Measurements from ENCODE around the gene FOXQ1. TPM values are rescaled to one million over a fixed set of nuclear protein-coding genes. Genes with fewer than 3 reads are reported as not detected.

Gene FOXQ1
- total RNA-seq, 1 experiment from 2014 or later: 11.7 TPM

DNA sequence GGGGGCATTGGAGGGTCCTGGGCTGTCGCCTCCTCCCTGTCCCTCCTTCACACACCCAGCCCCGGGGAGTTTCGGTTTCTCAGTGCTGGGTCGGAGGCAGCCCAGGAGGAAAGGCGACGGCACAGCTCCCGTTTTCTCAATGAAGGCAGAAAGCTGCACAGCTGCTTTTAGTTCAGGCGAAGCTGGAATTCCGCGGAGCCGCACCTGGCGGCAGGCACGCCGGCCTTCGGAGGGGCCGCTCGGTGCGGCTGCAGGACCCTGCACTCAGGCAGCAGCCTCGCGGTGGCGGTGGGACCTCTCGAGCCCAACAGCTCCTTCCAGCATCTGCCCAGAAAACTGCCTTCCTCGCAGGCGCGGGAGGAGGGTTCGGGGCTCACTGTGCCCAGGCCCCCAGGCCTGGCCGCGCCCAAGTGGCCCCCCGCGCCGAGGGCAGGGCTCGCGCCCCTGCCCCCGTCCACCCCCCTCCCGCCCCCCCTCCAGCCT is 4.6 kb downstream of the FOXQ1 start:
- peak overlapping the region; percentile 52 to 58 for H3K4me3 ChIP-seq (ENCODE audit: low read depth in 2 of 2, low read length in 2 of 2)
- ChIA-PET CTCF (interaction anchor here (1.1 kb wide), 1 partner anchor 20 kb away, joined by 3 read pairs; no protein-coding TSS in a partner anchor), POLR2A (interaction anchor here (0.6 kb wide), 1 partner anchor 481 kb away, joined by 3 read pairs; no protein-coding TSS in a partner anchor)
- peaks cover 24% of the 10 kb centered on the region for H3K4me1 ChIP-seq (ENCODE audit: control insufficient read depth, insufficient read depth, low read length)
- TF ChIP-seq, protein P1, sequence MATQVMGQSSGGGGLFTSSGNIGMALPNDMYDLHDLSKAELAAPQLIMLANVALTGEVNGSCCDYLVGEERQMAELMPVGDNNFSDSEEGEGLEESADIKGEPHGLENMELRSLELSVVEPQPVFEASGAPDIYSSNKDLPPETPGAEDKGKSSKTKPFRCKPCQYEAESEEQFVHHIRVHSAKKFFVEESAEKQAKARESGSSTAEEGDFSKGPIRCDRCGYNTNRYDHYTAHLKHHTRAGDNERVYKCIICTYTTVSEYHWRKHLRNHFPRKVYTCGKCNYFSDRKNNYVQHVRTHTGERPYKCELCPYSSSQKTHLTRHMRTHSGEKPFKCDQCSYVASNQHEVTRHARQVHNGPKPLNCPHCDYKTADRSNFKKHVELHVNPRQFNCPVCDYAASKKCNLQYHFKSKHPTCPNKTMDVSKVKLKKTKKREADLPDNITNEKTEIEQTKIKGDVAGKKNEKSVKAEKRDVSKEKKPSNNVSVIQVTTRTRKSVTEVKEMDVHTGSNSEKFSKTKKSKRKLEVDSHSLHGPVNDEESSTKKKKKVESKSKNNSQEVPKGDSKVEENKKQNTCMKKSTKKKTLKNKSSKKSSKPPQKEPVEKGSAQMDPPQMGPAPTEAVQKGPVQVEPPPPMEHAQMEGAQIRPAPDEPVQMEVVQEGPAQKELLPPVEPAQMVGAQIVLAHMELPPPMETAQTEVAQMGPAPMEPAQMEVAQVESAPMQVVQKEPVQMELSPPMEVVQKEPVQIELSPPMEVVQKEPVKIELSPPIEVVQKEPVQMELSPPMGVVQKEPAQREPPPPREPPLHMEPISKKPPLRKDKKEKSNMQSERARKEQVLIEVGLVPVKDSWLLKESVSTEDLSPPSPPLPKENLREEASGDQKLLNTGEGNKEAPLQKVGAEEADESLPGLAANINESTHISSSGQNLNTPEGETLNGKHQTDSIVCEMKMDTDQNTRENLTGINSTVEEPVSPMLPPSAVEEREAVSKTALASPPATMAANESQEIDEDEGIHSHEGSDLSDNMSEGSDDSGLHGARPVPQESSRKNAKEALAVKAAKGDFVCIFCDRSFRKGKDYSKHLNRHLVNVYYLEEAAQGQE (IDR thresholded peaks at IDR 0.05; ENCODE audit: insufficient read depth in 1 of 2, low read depth in 2 of 2, low read length in 1 of 2): no peak
- no peak for TF ChIP-seq TCF7L2 (IDR thresholded peaks at IDR 0.05; ENCODE audit: low read depth, low read length)
- no peak for TF ChIP-seq POLR2AphosphoS5 (IDR thresholded peaks at IDR 0.05; ENCODE audit: low read depth, low read length)
- TF ChIP-seq, protein P2, sequence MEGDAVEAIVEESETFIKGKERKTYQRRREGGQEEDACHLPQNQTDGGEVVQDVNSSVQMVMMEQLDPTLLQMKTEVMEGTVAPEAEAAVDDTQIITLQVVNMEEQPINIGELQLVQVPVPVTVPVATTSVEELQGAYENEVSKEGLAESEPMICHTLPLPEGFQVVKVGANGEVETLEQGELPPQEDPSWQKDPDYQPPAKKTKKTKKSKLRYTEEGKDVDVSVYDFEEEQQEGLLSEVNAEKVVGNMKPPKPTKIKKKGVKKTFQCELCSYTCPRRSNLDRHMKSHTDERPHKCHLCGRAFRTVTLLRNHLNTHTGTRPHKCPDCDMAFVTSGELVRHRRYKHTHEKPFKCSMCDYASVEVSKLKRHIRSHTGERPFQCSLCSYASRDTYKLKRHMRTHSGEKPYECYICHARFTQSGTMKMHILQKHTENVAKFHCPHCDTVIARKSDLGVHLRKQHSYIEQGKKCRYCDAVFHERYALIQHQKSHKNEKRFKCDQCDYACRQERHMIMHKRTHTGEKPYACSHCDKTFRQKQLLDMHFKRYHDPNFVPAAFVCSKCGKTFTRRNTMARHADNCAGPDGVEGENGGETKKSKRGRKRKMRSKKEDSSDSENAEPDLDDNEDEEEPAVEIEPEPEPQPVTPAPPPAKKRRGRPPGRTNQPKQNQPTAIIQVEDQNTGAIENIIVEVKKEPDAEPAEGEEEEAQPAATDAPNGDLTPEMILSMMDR (IDR thresholded peaks at IDR 0.05): no peak
- no peaks in the 10 kb centered on the region for H3K36me3 ChIP-seq (ENCODE audit: control insufficient read depth, insufficient read depth, low read length)
- no peaks in the 10 kb centered on the region for H3K9me3 ChIP-seq (ENCODE audit: control insufficient read depth, insufficient read depth, low read depth, low read length)
- intact Hi-C loops (cut with micrococcal nuclease; ENCODE audit: unreplicated experiment) (no loop called here), in situ Hi-C loops (cut with HindIII; ENCODE audit: low pct_unique_long_range_greater_than_20kb, low sequenced_read_pairs) (no loop called here)
- no peaks in the 10 kb centered on the region for H3K27me3 ChIP-seq (ENCODE audit: control insufficient read depth, insufficient read depth, low read length)
- H3K27ac ChIP-seq (ENCODE audit: low read length): peak overlapping the region; percentile 74
- BruUV-seq (replicated peaks): no TSS peak
- DNase-seq (ENCODE audit: low read depth, low spot score) (no peak), ATAC-seq (peak; percentile 12; the same call in 1 of the 2 replicates)

DNA sequence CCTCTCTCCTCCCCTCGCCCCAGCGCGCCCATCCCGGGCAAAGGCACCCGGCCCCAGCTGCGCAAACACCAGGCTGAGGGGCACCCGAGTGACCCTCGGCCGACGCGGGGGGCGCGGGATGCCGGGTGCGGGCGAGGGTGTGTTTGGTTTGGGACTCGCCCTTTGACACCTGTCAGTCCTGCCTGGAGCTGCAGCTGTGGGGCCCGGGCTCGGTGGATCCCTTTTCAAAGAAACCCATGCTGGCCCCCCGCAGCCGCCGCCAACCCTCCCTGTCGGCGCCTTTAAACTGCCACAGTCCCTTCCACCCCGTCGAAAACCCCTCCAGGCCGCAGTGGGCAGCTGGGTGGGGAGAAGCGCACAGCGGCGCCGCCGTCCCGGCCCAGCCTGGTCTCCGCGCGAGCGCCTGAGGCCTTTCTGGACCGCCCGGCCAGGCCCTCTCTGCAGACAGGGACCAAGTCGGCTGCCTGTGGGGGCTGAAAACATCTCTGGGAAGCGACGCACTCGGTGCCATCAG is 5.5 kb downstream of the FOXQ1 start:
- no peak overlapping the region for H3K4me3 ChIP-seq (ENCODE audit: low read depth in 2 of 2, low read length in 2 of 2)
- no peaks in the 10 kb centered on the region for H3K36me3 ChIP-seq (ENCODE audit: control insufficient read depth, insufficient read depth, low read length)
- H3K27ac ChIP-seq (ENCODE audit: low read length): no peak overlapping the region
- no TSS peak for BruUV-seq (replicated peaks)
- no peaks in the 10 kb centered on the region for H3K9me3 ChIP-seq (ENCODE audit: control insufficient read depth, insufficient read depth, low read depth, low read length)
- intact Hi-C loops (cut with micrococcal nuclease; ENCODE audit: unreplicated experiment) (no loop called here), in situ Hi-C loops (cut with HindIII; ENCODE audit: low pct_unique_long_range_greater_than_20kb, low sequenced_read_pairs) (no loop called here)
- H3K27me3 ChIP-seq (ENCODE audit: control insufficient read depth, insufficient read depth, low read length): no peaks in the 10 kb centered on the region
- TF ChIP-seq, protein P2 (IDR thresholded peaks at IDR 0.05): no peak
- peaks cover 29% of the 10 kb centered on the region for H3K4me1 ChIP-seq (ENCODE audit: control insufficient read depth, insufficient read depth, low read length)
- ChIA-PET POLR2A (no interaction called here), CTCF (no interaction called here)
- ATAC-seq (no peak), DNase-seq (ENCODE audit: low read depth, low spot score) (no peak)

DNA sequence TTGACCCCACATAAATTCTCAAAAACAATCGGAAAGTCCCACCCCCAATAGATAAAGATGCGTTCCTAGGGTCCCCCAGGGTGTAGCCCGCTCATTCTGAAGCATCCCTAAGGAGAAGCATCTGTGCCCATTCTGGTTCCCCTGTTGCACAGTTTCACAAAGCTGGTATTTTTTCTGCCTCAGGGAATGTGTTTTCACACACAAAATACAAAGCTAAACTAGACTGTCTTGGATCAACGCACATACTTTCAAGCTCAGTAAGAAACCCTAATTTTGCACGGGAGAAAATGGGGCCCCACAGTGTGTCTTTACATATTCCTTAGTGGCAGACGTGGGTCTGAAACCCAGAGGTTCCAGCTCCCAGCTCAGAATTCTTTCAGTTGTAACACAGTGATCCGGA is 6.1 kb downstream of the FOXQ1 start:
- CTCF ChIA-PET: no interaction called here
- in situ Hi-C loops (cut with HindIII; ENCODE audit: low pct_unique_long_range_greater_than_20kb, low sequenced_read_pairs): no loop called here
- DNase-seq (ENCODE audit: low read depth, low spot score) (no peak), ATAC-seq (no peak)
- intact Hi-C loops (cut with micrococcal nuclease; ENCODE audit: unreplicated experiment): no loop called here
- no peaks in the 10 kb centered on the region for H3K9me3 ChIP-seq (ENCODE audit: control insufficient read depth, insufficient read depth, low read depth, low read length)
- TF ChIP-seq, protein P2 (IDR thresholded peaks at IDR 0.05): no peak
- TF ChIP-seq, protein P1 (IDR thresholded peaks at IDR 0.05; ENCODE audit: insufficient read depth in 1 of 2, low read depth in 2 of 2, low read length in 1 of 2): no peak
- TF ChIP-seq TCF7L2 (IDR thresholded peaks at IDR 0.05; ENCODE audit: low read depth, low read length) (no peak), POLR2AphosphoS5 (IDR thresholded peaks at IDR 0.05; ENCODE audit: low read depth, low read length) (no peak), SIN3A (IDR thresholded peaks at IDR 0.05; ENCODE audit: borderline replicate concordance, insufficient read depth, low read depth, low read length) (no peak)
- BruUV-seq (replicated peaks): no TSS peak
- H3K36me3 ChIP-seq (ENCODE audit: control insufficient read depth, insufficient read depth, low read length): no peaks in the 10 kb centered on the region
- peak overlapping the region; percentile 65 for H3K27ac ChIP-seq (ENCODE audit: low read length)
- no peaks in the 10 kb centered on the region for H3K27me3 ChIP-seq (ENCODE audit: control insufficient read depth, insufficient read depth, low read length)
- peaks cover 32% of the 10 kb centered on the region for H3K4me1 ChIP-seq (ENCODE audit: control insufficient read depth, insufficient read depth, low read length)
- no peak overlapping the region for H3K4me3 ChIP-seq (ENCODE audit: low read depth in 2 of 2, low read length in 2 of 2)
- POLR2A ChIA-PET: no interaction called here

Data from Panc1 (cell line).